HG03565 (cell line): Measurements from ENCODE around the gene SFT2D3.

Source experiments
- ATAC-seq: cut with Tn5 transposase; IDR thresholded peaks from one replicate; pipeline ENCODE4 v1.9.1; 2021; ENCODE audit warnings: mild to moderate bottlenecking, moderate library complexity; ENCODE audit not compliant: unreplicated experiment

The SFT2D3 gene

GRCh38 chr2:127737892-127738291 lies 36.6 kb downstream of the SFT2D3 start:
- no peak for ATAC-seq

DNA sequence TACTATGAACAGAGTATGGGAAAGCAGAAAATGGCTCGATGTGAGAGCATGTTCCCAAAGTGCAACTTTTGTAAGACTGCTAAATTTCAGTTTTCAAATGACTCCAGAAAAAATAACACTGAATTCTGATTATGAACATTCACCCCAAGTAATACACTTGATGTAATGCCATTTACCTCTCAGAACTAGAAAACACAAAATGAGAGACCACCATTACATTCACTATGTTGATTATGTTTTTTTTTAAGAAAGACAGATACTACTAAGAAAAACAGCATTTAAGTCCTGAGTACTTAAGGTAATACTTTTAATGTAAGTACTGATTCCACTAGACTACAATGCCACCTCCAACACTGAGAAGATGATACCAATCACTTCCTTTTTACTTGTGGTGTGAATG lies 38.5 kb downstream of the SFT2D3 start:
- no peak for ATAC-seq

DNA sequence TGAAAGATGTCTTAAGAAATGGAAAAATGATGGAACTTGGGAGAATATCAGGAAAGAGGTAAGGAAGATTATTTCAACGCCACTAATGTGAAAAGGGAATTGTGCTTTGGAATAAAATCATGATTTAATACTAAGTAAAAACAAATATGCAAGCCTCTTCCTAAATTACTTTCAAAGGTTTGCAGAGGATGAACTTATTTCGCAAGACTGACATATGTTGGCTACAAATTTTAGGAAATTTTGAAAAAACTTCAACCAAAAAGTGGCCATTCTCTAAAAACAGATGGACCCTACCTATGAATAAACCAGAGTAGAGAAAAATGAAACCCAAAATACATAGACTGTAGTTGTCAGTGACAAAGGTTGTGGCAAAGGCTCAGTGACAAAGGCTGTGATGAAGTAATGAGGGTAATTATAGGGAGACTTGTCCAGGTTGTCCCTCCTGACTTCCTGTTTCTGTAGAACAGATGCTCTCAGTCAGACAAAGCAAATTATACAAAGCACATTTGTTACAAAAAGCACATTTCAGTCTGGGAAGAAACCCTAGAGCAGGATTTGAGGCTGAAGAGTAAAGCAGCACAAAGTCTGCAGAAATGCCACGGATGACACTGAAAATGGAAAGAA lies 39.5 kb downstream of the SFT2D3 start:
- ATAC-seq = no peak

DNA sequence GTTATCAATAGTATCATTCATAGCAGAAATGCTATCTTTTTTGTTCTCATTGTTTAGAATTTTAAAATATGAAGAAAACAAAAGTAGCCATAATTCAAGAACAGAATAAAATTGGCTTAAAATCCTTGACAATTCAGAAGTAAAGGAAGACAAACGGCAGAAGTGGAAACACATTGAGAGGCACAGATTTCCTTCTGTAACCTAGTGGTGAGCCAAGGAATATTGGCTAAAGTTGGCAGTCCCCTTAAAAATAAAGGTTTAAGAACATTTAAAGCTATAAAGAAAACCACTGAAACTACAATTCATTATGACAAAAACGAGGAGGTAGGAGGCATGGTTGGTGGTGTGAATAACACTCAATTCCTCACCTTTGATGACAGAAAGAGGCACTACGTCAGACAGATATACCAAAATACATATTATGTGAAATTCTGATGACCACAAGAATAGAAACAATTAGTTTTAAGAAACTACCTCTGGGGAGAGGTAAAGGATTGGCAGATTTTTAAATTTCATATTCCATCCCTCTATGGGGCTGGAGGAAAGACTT lies 42.3 kb downstream of the SFT2D3 start:
- ATAC-seq = peak; percentile 39

- no peak for ATAC-seq
Observed at GRCh38 chr2:127747621-127748020, 46.3 kb downstream of the SFT2D3 start.

DNA sequence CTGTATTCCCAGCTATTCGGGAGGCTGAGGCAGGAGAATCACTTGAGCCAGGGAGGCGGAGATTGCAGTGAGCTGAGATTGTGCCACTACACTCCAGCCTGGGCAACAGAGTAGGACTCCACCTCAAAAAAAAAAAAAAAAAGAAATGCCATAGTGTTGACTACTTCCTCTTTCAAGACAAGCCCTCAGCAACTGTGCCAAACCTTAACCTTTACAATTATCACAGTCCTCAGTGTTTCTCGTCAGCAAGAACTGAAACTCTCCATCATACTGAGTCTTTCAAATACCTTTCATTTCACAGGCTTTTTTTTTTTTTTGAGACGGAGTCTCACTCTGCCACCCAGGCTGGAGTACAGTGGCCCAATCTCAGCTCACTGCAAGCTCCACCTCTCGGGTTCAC lies 48.2 kb downstream of the SFT2D3 start:
- ATAC-seq = peak; percentile 96

GRCh38 chr2:127753374-127753773 lies 52.1 kb downstream of the SFT2D3 start:
- ATAC-seq = no peak

DNA sequence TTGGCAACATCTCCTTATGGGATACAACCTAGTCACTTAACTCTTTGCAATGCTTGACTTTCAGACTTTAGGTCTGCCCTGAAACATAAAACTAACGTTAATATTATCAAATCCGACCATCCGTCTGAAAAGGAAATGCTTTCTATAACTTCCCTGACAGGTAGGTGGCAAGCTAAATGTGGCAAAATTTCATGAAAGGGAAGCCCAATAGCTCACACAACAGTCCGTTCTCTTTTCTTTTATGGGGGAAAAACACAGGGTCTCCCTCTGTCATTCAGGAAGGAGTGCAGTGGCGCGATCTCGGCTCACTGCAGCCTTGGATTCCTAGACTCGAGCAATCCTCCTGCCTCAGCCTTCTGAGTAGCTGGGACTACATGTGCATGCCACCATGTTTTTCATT lies 52.9 kb downstream of the SFT2D3 start:
- ATAC-seq = no peak
